ENCODE data around the gene ZNF280D.
A peak's percentile ranks its signal among the peaks of the same experiment; 100 is the strongest.
"Not testable (repeated sequence)": the region's sequence is repeated elsewhere in the genome, so short reads cannot be mapped to it uniquely, and the experiment has no call there.

The ZNF280D gene, protein sequence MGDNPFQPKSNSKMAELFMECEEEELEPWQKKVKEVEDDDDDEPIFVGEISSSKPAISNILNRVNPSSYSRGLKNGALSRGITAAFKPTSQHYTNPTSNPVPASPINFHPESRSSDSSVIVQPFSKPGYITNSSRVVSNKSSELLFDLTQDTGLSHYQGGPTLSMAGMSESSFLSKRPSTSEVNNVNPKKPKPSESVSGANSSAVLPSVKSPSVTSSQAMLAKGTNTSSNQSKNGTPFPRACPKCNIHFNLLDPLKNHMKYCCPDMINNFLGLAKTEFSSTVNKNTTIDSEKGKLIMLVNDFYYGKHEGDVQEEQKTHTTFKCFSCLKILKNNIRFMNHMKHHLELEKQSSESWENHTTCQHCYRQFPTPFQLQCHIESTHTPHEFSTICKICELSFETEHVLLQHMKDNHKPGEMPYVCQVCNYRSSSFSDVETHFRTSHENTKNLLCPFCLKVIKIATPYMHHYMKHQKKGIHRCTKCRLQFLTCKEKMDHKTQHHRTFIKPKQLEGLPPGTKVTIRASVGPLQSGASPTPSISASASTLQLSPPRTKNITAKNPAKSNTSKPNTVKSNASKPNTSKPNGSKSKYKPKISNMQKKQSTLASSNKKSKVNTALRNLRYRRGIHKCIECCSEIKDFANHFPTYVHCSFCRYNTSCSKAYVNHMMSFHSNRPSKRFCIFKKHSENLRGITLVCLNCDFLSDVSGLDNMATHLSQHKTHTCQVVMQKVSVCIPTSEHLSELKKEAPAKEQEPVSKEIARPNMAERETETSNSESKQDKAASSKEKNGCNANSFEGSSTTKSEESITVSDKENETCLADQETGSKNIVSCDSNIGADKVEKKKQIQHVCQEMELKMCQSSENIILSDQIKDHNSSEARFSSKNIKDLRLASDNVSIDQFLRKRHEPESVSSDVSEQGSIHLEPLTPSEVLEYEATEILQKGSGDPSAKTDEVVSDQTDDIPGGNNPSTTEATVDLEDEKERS

DNA sequence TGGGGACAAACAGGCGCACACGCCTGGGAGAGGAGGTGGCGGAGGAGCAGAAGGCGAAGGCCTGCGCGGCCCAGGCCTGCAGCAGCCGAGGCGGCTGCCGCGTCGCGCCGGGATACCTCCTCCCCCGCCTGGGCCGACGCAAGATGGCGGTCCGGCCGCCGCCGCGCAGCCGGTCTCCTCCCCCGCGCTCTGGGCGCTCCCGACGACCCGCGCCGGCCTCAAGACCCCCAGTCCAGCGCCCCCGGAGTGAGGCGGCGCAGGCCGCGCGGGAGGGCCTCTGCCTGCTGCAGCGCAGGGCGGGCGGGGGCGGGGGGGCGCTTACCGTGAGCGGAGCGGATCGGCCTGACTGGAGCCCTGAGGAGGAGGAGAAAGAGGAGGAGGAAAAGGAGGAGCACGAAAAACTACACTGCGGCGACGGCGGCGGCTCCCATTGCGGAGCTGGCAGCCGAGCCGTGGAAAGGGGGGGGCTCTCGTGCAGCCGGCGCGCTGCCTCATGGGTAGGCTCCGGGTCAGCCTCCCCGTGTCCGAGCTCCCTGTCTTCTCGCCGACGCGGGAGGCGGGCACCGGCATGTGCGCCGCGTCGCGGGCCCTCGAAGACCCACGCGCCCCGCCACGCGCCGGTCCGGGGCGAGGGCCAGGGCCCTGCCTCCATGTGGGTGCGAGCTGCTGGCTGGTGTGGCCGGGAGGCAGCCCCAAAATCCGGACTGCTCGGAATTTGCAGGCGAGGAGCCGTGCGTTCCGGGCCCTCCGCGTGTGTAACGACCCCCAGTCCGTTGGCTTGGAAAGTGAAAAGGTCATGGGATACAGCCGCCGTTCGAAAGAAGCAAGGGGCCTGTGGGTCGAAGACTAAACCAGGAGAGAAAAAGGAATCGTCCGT lies at the start of gene ZNF280D:
ZNF280D (minus strand) TSS at position 374 of the 877 bp plus-strand sequence. CDS start 26,400 bp downstream, outside the sequence.
- DNase-seq (ENCODE audit: low spot score) = peak; percentile 86

DNA sequence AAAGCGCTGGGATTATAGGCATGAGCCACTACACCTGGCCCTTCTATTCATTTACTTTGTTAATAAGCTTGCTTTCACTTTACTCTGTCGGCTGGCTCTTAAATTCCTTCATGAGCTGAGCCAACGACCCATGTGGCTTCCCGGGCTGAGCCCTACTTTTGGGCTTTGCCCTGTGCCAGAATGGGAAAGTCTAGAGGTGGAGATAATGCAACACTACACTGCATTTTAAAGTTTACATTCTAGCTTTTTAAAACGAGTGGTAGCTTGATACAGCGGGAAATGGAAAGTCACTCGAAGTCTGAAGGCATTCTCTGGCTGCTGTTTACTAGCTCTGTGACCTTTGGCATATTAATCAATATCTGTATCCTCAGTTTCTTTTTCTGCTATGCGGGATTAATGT lies 49.0 kb upstream of the ZNF280D start:
- DNase-seq (ENCODE audit: low spot score) = no peak

- DNase-seq (ENCODE audit: low spot score) = no peak
Observed at GRCh38 chr15:56781666-56782065, 48.4 kb upstream of the ZNF280D start.

DNA sequence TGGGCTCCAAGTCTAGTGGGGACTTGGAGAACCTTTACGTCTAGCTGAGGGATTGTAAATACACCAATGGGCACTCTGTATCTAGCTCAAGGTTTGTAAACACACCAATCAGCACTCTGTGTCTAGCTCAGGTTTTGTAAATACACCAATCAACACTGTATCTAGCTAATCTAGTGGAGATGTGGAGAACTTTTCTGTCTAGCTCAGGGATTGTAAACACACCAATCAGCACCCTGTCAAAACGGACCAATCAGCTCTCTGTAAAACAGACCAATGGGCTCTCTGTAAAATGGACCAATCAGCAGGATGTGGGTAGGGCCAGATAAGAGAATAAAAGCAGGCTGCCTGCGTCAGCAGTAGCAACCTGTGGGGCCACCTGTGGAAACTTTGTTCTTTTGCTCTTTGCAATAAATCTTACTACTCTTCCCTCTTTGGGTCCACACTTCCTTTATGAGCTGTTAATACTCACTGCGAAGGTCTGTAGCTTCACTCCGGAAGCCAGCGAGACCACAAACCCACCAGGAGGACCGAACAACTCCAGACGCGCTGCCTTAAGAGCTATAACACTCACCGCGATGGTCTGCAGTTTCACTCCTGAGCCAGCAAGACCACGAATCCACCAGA lies 46.9 kb upstream of the ZNF280D start:
- not testable (repeated sequence) for DNase-seq (ENCODE audit: low spot score)

- not testable (repeated sequence) for DNase-seq (ENCODE audit: low spot score)
Observed at GRCh38 chr15:56779449-56779848, 46.1 kb upstream of the ZNF280D start.

GRCh38 chr15:56778761-56779160 lies 45.5 kb upstream of the ZNF280D start:
- DNase-seq (ENCODE audit: low spot score) = no peak

- no peak for DNase-seq (ENCODE audit: low spot score)
Observed at GRCh38 chr15:56776839-56777238, 43.5 kb upstream of the ZNF280D start.

DNA sequence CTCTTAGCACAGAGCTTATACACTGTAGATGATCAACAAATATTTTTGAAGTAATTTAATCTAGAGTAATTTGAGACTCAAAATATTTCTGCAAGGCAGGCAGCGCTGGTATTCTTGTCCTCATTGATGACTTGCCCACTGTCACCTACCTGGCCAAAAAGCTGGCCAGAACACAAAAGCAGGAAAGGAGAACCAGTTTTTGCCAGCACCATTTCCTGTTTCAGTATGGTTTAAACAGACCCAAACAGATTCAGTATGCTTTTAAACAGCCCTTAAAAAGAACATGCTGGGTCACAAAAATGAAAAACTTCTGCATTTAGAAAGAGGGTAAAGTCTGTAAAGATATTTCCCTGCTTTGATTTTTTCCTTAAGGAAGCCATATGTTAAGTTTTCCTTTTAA lies 42.3 kb upstream of the ZNF280D start:
- DNase-seq (ENCODE audit: low spot score) = no peak

DNA sequence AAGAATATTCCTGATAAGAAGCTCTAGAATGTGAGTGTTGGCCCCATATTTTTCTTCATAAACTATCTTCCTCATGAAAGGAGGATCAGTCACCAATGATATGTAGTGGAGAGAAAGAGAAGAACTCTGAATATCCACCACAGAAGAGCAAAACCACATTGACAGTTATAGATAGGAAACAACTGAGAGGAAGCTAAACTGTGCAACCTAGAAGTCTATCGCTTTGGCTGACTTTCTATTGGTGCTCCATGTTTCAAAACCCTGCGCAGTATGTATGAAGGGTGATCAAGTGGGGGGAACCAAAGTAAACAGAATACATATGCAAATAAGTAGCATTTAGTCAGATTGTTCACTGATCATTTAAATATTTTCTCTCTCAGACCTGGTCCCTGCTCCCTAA lies 41.0 kb upstream of the ZNF280D start:
- DNase-seq (ENCODE audit: low spot score) = no peak

DNA sequence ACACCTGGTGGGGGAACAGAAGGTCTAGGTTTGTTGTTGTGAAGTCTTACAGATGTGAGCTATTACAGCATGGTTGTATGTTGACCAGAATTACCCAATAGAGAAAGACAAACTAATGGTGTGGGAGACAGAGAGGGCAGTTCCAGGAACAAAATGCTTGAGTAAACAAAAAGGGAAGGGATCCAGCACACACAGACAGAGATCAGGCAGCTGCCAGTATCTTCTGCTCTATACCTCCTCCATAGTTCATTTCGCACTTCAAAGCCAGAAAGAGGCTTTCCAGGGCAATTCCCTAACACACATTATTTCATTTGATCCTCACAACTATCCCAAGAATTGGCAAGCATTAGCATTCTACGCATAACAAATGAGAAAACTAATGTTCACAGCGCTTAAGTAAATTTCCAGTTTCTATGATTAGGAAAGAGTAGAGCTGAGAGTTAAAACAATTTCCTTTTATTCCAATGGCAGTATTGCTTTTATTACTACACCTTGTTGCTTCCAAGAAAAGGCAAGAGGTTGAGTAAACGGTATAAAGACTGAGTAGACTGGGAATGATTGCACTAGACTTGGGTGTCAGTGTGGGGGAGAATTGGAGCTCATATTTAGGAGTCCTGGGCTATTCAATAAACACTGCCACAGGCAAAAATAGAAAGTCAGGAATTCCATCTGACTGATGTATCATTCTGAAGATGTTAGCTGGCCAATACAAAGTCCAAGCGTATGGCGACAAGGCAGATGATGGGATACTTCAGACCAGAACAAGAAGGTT lies 39.7 kb upstream of the ZNF280D start:
- DNase-seq (ENCODE audit: low spot score) = no peak

- DNase-seq (ENCODE audit: low spot score) = no peak
Observed at GRCh38 chr15:56770173-56770572, 36.9 kb upstream of the ZNF280D start.

- DNase-seq (ENCODE audit: low spot score) = no peak
Observed at GRCh38 chr15:56767315-56767714, 34.0 kb upstream of the ZNF280D start.

- no peak for DNase-seq (ENCODE audit: low spot score)
Observed at GRCh38 chr15:56765251-56765650, 31.9 kb upstream of the ZNF280D start.

- DNase-seq (ENCODE audit: low spot score) = no peak
Observed at GRCh38 chr15:56763141-56763895, 30.0 kb upstream of the ZNF280D start.

- no peak for DNase-seq (ENCODE audit: low spot score)
Observed at GRCh38 chr15:56760186-56760585, 26.9 kb upstream of the ZNF280D start.

GRCh38 chr15:56759450-56759845 lies 26.1 kb upstream of the ZNF280D start:
- no peak for DNase-seq (ENCODE audit: low spot score)

DNA sequence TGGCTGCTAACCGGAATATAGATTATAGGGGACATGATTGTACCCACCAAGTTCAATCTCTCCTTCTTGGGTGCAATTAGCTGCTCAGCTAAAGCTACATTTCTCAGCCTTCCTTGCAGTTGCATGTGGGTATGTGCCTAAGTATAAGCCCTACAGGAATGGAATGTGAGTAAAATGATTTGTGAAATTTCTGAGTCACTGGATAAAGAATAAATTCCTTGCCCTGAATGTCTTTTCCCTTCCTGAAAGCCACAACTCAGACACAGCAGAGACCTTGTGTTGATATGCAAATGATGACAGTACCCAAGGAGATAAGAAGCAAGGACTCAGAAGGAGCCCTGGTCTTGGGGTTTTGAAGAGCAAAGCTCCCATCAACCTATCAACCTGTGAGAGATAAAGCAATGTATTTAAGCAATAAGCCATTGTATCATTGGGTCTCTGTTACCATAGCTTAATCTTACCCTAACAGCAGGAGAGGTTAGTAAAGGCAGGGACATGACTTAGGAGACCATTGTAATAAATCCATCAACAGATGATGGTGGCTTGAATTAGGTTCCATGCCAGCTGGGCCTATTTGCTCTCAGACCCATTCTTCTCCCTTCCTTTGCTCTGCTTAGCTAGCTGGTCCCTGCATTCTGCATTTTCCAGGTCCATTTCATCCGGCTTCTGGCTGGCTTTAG lies 25.6 kb upstream of the ZNF280D start:
- DNase-seq (ENCODE audit: low spot score) = no peak

GRCh38 chr15:56757875-56758274 lies 24.6 kb upstream of the ZNF280D start:
- DNase-seq (ENCODE audit: low spot score) = peak; percentile 17

DNA sequence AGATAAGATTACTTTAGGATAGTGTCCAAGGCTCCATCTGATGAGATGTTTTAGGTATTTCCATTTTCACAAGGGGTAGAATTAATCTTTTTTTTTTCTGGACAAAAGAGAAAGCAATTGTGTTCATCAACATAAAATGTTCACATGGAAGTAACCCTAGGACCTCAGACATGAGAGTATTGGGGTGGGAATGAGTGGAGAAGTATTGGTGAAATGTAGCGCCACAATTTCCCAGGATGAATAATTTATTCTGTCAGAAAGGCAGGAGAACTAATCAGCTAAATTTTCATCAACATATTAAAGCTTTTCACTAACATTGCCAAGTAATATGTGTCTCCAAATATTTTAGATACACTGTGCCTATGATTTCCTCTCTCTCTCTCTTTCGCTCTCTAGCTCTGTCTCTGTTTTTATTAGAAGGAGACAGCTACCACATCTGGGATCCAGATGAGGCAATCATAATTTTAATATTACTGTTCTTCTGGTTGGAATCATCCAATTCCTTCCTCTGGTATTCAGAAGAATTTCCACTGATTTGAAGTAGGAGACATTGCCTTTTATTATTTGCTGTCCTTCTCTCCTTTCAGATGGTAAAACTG lies 21.6 kb upstream of the ZNF280D start:
- no peak for DNase-seq (ENCODE audit: low spot score)
